Measurements from ENCODE around the gene WNT6.

WNT6 gene

DNA sequence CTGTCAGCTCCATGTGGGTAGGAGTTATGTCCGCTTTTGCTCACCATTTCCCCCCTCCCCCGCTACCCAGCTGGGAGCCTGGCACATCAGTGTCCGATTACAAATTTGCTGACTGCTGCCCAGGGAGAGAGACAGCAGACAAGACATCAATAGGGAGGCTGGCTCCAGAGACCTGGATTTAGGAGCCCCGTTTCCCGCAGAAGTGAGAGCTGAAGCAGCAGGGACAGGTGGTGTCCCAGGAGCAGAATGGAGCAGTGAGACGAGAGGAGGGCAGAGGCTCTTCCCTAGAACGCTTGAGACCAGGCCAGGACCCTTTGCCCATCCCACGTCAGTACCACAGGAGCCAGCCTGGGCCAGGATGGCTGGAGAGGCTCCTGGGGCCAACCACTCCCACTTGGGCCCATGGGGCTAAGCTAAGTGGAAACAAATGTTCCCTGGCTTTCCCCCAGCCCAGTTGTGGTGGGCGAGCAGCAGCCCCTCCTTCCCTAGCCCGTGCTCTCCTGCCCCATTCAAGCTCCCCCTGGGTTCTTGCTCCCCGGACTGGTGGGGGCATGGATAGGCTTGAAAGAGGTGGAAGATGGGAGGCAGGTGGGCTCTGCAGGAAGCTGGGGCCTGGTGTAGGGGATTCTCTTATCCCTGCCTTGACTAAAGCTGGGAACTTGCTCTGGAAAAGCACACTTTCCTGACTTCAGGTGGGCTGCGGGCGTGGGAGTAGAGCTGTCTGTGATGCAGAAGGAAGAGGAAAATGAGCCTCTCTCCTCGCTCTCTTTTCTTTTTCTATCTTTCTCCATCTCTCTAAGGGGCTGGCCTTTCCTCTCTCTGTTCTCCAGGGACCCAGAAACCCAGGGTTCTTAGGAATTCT lies 4.1 kb upstream of the WNT6 start:
- in situ Hi-C loops (cut with MboI; ENCODE audit: low sequenced_read_pairs) = no loop called here

DNA sequence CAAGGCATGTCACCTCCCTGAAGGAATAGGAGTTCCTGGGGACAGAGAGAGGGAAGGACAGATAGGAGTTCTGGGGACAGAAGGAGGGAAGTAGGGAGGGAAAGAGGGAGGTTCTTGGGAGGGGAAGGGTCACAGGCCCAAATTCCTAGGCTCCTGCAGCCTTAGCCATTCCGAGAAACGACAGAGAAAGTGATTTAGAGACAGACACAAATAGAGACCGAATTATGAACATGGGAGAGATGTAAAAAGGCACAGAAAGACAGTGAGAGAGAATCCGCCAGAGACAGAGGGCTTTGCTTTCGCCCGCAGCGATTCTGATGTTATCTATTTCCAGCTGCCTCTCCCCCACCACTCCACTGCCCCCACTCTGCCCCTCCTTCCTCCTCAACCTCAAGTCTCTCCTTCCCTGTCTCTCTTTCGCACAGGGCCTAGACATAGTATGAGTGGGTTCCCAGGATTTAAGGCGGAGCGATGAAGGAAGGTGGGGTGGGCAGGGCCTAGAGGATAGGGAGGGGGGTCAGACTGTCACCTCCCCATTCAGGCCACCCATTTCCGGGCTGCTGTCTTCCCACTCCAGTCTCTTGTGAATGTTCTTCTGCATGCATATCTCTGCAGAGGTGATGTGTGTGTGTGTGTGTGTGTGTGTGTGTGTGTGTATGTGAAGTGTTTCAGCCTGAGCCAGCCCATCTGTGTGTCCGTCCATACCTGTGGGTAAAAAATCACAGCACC lies 3.3 kb upstream of the WNT6 start:
- in situ Hi-C loops (cut with MboI; ENCODE audit: low sequenced_read_pairs) = no loop called here

GRCh38 chr2:218856896-218857243 lies 2.7 kb upstream of the WNT6 start:
- in situ Hi-C loops (cut with MboI; ENCODE audit: low sequenced_read_pairs) = no loop called here

DNA sequence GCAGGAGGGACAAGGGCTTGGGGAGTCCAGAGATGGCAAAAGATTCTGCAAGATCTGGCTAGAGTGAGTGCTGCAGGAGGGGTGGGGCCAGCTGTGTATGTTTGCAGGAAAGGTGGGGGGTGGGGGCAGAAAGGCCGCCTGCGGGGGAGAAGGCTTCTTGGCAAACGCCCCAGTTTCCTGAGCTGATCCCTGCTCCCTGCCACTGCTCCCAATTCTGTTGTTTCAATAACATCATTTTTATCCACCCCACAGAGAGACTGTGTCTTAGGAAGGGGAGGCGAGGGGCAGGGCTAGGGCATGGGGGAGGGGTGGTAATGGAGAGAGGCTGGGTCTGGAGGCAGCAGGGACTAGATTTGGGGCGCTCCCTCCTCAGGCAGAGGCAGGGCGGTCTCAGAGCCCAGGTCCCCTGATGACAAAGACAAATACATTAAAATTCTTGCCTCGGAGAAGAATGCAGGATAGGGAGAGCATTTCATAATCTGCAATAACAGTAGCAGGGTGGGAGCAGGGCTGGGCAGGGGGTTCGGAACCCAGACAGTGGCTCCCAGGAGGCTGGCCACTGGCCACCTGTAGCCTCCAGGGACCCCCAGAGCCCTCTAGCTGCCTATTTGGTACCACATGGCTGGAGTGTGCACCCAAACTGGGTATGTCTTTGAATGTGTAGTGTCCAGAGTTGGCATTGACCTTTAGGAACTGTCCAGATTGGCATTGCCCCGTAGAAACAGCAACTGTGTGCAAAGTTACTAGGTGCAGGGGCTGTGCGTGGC lies 2.1 kb upstream of the WNT6 start:
- in situ Hi-C loops (cut with MboI; ENCODE audit: low sequenced_read_pairs) = no loop called here

DNA sequence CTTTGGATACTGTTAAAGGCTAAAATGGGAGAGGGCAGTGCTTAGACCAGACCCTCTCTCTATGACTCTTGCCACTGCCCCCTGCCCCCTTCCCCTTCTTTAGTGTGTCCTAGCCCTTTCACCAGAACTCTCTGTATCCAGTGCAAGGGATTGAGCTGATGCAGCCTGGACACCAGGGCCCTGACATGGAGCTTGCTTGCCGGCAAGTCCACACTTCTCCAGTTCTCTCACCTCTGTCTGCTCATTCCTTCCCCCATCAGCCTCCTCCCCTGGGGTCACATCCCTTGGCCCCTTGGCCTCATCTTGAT lies 1.5 kb upstream of the WNT6 start:
- in situ Hi-C loops (cut with MboI; ENCODE audit: low sequenced_read_pairs) = no loop called here

DNA sequence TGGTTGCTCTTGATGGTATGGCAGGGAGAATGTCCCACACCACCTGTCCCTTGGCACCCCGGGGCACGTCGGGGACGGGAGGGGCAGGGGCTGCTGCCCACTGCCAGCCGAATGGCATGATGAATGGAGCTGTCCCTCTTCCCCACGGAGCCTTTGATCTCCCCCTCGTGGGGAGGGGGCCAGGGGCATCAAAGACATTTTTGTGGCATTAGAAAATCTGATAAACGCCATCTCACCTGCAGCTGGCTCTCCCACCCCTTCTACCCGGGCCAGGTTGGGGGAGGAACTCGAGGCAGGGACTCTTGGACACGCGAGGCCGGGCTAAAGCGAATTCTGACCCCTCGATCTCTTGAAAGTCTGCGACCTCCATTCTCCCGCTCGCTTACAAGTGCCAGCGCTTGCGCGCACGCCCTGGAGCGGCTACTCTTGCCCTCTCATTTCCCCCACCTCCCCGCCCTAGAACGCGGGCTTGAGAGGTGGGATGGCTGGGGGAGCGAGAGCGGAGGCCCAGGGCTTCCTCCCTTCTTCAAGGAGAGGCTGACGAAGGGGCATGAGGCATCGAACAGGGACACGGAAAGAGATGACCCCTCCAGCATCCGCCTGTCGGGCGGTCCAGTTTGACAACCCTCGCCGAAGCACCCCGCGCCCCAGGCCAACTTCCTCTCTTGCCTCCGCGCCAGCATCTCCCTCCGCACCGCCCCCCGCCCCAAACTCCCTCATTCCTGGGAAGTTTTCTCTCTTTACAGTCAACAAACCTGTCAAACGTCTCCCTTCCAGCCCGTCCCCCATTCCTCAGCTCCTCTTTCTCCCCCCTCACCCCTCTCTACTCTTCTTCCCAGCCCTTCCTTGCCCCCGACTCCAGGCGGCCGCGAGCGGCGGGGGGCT lies 692 bp upstream of the WNT6 start:
- in situ Hi-C loops (cut with MboI; ENCODE audit: low sequenced_read_pairs) = no loop called here

GRCh38 chr2:218859988-218860831 lies 605 bp downstream of the WNT6 start:
- in situ Hi-C loops (cut with MboI; ENCODE audit: low sequenced_read_pairs) = no loop called here

- in situ Hi-C loops (cut with MboI; ENCODE audit: low sequenced_read_pairs) = no loop called here
These were observed 1.4 kb downstream of the WNT6 start for GRCh38 chr2:218860950-218861381.

DNA sequence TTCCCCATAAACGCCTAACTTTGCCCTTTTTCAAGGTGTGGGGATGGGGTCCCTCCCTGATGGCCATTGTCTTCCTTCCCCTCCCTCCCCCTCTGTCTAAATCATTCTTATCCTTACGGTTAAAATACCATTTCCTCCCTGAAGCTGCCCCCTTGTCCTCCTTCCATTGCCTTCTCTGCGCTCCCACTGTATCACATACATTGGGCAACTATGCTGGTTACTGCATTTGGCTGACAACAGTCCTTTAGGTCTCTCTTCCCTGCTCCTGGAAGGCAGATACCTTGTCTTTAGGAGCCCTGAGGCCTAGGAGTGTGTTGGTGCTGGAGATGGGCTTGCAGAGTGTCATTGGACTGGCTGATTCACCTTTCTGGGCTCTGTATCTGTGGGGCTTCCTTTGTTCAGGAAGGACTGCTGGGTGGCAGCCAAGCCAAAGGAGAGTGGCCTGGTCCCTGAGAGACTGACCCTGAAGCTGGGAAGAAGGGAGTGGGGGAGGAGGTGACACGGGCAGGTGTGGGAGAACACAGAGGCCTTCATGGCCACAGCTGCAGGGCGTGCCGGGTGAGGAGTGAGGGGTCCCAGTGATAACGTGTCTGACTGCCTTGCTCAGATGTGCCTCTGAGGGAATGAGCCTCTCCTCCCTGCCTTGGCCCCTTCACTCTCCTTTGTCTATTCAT lies 2.2 kb downstream of the WNT6 start:
- in situ Hi-C loops (cut with MboI; ENCODE audit: low sequenced_read_pairs) = no loop called here

DNA sequence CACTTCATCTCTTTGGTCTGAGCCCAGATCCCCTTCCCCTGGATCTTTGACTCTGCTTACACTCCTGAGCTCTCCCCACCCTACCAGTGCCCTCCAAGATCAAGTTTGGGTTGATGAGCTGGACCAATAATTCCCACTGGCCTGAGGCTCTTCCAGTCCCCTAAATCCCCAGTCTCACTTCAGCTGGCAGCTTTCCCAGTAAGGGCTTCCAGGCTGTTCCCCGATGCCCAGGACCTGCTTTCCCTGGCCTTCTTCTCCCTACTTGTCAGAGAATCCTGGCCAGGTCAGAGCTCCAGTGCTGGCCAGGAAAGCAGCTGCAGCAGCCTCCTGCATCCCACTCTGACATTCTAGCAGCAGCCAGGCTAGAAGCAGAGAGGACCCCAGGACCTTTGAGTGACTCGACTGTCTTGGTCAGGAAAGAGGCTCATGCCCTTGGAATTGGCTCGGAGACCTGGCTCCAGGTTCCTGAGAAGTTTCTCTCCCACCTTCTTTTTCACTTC lies 3.5 kb downstream of the WNT6 start:
- in situ Hi-C loops (cut with MboI; ENCODE audit: low sequenced_read_pairs) = no loop called here

GRCh38 chr2:218865396-218865795 lies 5.8 kb downstream of the WNT6 start:
- in situ Hi-C loops (cut with MboI; ENCODE audit: low sequenced_read_pairs) = no loop called here

DNA sequence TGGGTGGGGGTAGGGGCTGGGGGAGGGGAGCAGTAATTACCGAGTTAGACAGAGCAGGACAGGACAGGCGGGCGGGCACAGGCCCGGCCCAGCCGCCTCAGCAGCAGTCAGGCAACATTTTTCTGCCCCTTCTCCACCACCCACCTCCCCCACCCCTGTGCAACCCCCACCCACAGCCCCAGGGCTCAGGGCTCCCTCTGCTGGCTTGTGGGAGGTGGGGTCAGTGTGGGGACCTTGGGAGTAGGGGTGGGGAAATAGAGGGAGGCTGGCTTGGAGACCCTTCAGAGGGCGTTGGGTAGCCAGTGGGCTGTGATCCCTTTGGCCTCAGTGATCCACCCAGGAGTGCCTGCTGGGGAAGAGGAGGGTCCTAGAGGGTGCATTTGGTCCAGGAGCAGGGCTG lies 6.4 kb downstream of the WNT6 start:
- in situ Hi-C loops (cut with MboI; ENCODE audit: low sequenced_read_pairs) = no loop called here

DNA sequence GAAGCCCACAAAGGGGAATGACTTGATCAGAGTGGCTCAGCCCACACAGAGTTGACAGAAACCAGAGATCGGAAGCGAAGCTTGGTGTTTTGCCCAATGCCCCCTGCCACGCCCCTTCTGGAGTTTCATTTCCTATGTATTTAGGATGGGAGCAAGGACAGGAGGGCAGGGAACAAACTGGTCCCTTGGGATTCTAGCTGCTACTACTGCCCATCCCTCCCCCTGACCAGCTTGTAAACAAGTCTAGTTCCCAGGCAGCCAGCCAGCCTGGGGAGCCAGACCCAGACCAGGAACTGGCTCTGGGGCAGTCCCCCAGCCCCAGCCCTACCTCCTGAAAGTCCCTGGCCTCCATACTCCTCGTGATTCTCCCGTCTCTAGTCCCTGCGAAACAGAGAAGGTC lies 8.3 kb downstream of the WNT6 start:
- in situ Hi-C loops (cut with MboI; ENCODE audit: low sequenced_read_pairs) = no loop called here

DNA sequence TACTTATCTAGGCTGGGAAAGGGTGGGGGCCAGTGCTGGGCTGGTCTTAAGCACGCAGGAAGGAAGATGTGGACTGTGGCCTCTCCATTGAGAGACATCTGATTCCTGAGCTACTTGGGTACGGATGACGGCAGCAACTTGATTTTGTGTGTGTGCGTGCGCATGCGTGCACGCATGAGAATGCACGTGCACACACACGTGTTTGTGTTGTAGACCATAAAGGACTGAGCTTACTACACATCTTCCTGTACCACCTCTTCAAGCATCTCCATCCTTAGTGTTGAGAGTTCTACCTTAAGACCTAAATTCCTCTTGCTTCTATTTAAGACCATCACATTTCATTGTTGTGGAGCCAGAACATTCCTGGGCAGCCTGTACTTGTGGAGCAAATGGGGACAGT lies 9.5 kb downstream of the WNT6 start:
- in situ Hi-C loops (cut with MboI; ENCODE audit: low sequenced_read_pairs) = no loop called here

DNA sequence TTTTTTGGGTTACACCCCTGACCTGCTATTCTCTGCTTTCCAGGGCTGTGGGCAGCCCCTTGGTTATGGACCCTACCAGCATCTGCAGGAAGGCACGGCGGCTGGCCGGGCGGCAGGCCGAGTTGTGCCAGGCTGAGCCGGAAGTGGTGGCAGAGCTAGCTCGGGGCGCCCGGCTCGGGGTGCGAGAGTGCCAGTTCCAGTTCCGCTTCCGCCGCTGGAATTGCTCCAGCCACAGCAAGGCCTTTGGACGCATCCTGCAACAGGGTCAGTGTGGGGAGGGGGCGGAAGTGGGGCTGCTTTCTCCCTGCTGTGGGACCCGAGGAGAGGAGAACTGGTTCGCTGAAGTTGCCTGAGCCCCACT lies 11.4 kb downstream of the WNT6 start:
- in situ Hi-C loops (cut with MboI; ENCODE audit: low sequenced_read_pairs) = no loop called here

GRCh38 chr2:218871345-218872302 lies 12.0 kb downstream of the WNT6 start:
- in situ Hi-C loops (cut with MboI; ENCODE audit: low sequenced_read_pairs) = no loop called here

- in situ Hi-C loops (cut with MboI; ENCODE audit: low sequenced_read_pairs) = no loop called here
These were observed 13.2 kb downstream of the WNT6 start for GRCh38 chr2:218872645-218873358.
